ENCODE data around the gene STH. TPM values are rescaled to one million over a fixed set of nuclear protein-coding genes. Genes with fewer than 3 reads are reported as not detected.

STH gene
- total RNA-seq, 2 experiments from 2014 or later: not detected

- POLR2A ChIA-PET: no interaction called here
- no peak for TF ChIP-seq CTCF (IDR thresholded peaks at IDR 0.05)
Observed at GRCh38 chr17:46010597-46011186, 11.6 kb downstream of the STH start.

GRCh38 chr17:46011711-46012505 is 12.9 kb downstream of the STH start:
- no peaks in the 10 kb centered on the region for H3K4me1 ChIP-seq (ENCODE audit: insufficient read depth, low read length)
- H3K4me3 ChIP-seq (ENCODE audit: low read length): no peak overlapping the region
- ATAC-seq (ENCODE audit: poor library complexity): no peak
- no peak overlapping the region for H3K27ac Mint-ChIP-seq
- H3K9me3 Mint-ChIP-seq: no peaks in the 10 kb centered on the region
- H3K4me1 Mint-ChIP-seq (ENCODE audit: low read depth): no peaks in the 10 kb centered on the region
- intact Hi-C loops (cut with DNase I, micrococcal nuclease): no loop called here
- H3K9me3 ChIP-seq (ENCODE audit: control insufficient read depth in 1 of 2, insufficient read depth in 1 of 2, low read length in 2 of 2): no peaks in the 10 kb centered on the region
- no peaks in the 10 kb centered on the region for H3K36me3 ChIP-seq (ENCODE audit: insufficient read depth, low read length)
- no peak overlapping the region for H3K27ac ChIP-seq (ENCODE audit: low read depth in 1 of 2, low read length in 2 of 2)
- DNase-seq: no peak
- no peaks in the 10 kb centered on the region for H3K27me3 Mint-ChIP-seq
- H3K27me3 ChIP-seq (ENCODE audit: control insufficient read depth in 1 of 2, insufficient read depth in 2 of 2, low read length in 2 of 2): no peaks in the 10 kb centered on the region
- no peak for TF ChIP-seq CTCF (IDR thresholded peaks at IDR 0.05)
- ChIA-PET POLR2A (no interaction called here), CTCF (no interaction called here)
- H3K4me3 Mint-ChIP-seq: no peak overlapping the region
- no peaks in the 10 kb centered on the region for H3K36me3 Mint-ChIP-seq (ENCODE audit: low read depth)

More at GRCh38 chr17:46010597-46011186, 11.6 kb downstream of the STH start:
- Mint-ChIP-seq H3K9me3 (no peaks in the 10 kb centered on the region), H3K27ac (no peak overlapping the region), H3K4me3 (no peak overlapping the region), H3K27me3 (peaks cover 5% of the 10 kb centered on the region), H3K4me1 (ENCODE audit: low read depth) (no peaks in the 10 kb centered on the region), H3K36me3 (ENCODE audit: low read depth) (no peaks in the 10 kb centered on the region)
- Histone ChIP-seq H3K36me3 (ENCODE audit: insufficient read depth, low read length) (no peaks in the 10 kb centered on the region), H3K9me3 (ENCODE audit: control insufficient read depth in 1 of 2, insufficient read depth in 1 of 2, low read length in 2 of 2) (no peaks in the 10 kb centered on the region), H3K27ac (ENCODE audit: low read depth in 1 of 2, low read length in 2 of 2) (no peak overlapping the region), H3K27me3 (ENCODE audit: control insufficient read depth in 1 of 2, insufficient read depth in 2 of 2, low read length in 2 of 2) (no peaks in the 10 kb centered on the region), H3K4me3 (ENCODE audit: low read length) (no peak overlapping the region), H3K4me1 (ENCODE audit: insufficient read depth, low read length) (no peaks in the 10 kb centered on the region)
- DNase-seq: no peak
- intact Hi-C loops (cut with DNase I, micrococcal nuclease): no loop called here
- no peak for ATAC-seq (ENCODE audit: poor library complexity)
- CTCF ChIA-PET: no interaction called here

GRCh38 chr17:46012506-46013079 is 13.5 kb downstream of the STH start:
- Histone ChIP-seq H3K27ac (ENCODE audit: low read depth in 1 of 2, low read length in 2 of 2) (no peak overlapping the region), H3K27me3 (ENCODE audit: control insufficient read depth in 1 of 2, insufficient read depth in 2 of 2, low read length in 2 of 2) (no peaks in the 10 kb centered on the region), H3K36me3 (ENCODE audit: insufficient read depth, low read length) (no peaks in the 10 kb centered on the region), H3K4me1 (ENCODE audit: insufficient read depth, low read length) (no peaks in the 10 kb centered on the region), H3K4me3 (ENCODE audit: low read length) (no peak overlapping the region), H3K9me3 (ENCODE audit: control insufficient read depth in 1 of 2, insufficient read depth in 1 of 2, low read length in 2 of 2) (no peaks in the 10 kb centered on the region)
- no peak for TF ChIP-seq CTCF (IDR thresholded peaks at IDR 0.05)
- Mint-ChIP-seq H3K27me3 (no peaks in the 10 kb centered on the region), H3K9me3 (no peaks in the 10 kb centered on the region), H3K36me3 (ENCODE audit: low read depth) (no peaks in the 10 kb centered on the region), H3K27ac (no peak overlapping the region), H3K4me1 (ENCODE audit: low read depth) (no peaks in the 10 kb centered on the region), H3K4me3 (no peak overlapping the region)
- intact Hi-C loops (cut with DNase I, micrococcal nuclease): no loop called here
- DNase-seq (no peak), ATAC-seq (ENCODE audit: poor library complexity) (no peak)
- CTCF ChIA-PET: no interaction called here
- POLR2A ChIA-PET: no interaction called here
